HG02642 (cell line): ENCODE data around the gene ZNF365.
"Not testable (repeated sequence)": the region's sequence is repeated elsewhere in the genome, so short reads cannot be mapped to it uniquely, and the experiment has no call there.

ENCODE experiments used
- ATAC-seq: cut with Tn5 transposase; IDR thresholded peaks from one replicate; pipeline ENCODE4 v1.9.1; 2021; ENCODE audit warnings: mild to moderate bottlenecking; ENCODE audit not compliant: unreplicated experiment, poor library complexity

The ZNF365 gene

GRCh38 chr10:62376071-62377025 lies 2.2 kb downstream of the ZNF365 start:
- ATAC-seq = no peak

GRCh38 chr10:62377026-62377415 lies 2.9 kb downstream of the ZNF365 start:
- no peak for ATAC-seq

- no peak for ATAC-seq
Observed at GRCh38 chr10:62377966-62378365, 3.8 kb downstream of the ZNF365 start.

- not testable (repeated sequence) for ATAC-seq
Observed at GRCh38 chr10:62378877-62379276, 4.7 kb downstream of the ZNF365 start.

- ATAC-seq = no peak
Observed at GRCh38 chr10:62379394-62379793, 5.2 kb downstream of the ZNF365 start.

- no peak for ATAC-seq
Observed at GRCh38 chr10:62380016-62380415, 5.8 kb downstream of the ZNF365 start.

GRCh38 chr10:62381385-62382102 lies 7.4 kb downstream of the ZNF365 start:
- ATAC-seq = no peak

- no peak for ATAC-seq
Observed at GRCh38 chr10:62382831-62383230, 8.7 kb downstream of the ZNF365 start.

- no peak for ATAC-seq
Observed at GRCh38 chr10:62384057-62384446, 9.9 kb downstream of the ZNF365 start.

GRCh38 chr10:62384447-62385081 lies 10.4 kb downstream of the ZNF365 start:
- no peak for ATAC-seq

- no peak for ATAC-seq
Observed at GRCh38 chr10:62386356-62387320, 12.5 kb downstream of the ZNF365 start.

GRCh38 chr10:62388328-62388727 lies 14.2 kb downstream of the ZNF365 start:
- no peak for ATAC-seq

GRCh38 chr10:62390497-62391176 lies 16.5 kb downstream of the ZNF365 start:
- ATAC-seq = no peak

- no peak for ATAC-seq
Observed at GRCh38 chr10:62393237-62393636, 19.1 kb downstream of the ZNF365 start.

- ATAC-seq = no peak
Observed at GRCh38 chr10:62394556-62395018, 20.4 kb downstream of the ZNF365 start.

GRCh38 chr10:62395892-62396291 lies 21.7 kb downstream of the ZNF365 start:
- no peak for ATAC-seq

GRCh38 chr10:62396864-62397263 lies 22.7 kb downstream of the ZNF365 start:
- no peak for ATAC-seq

GRCh38 chr10:62399211-62399610 lies 25.0 kb downstream of the ZNF365 start:
- no peak for ATAC-seq

GRCh38 chr10:62402508-62402907 lies 28.3 kb downstream of the ZNF365 start:
- ATAC-seq = no peak
